ENCODE measurements around the gene DAPK2. TPM values are rescaled to one million over a fixed set of nuclear protein-coding genes. Genes with fewer than 3 reads are reported as not detected.

The DAPK2 gene
- total RNA-seq, 1 donor from 2014 or later = 23.0 TPM

GRCh38 chr15:63920504-63921175, 125.6 kb downstream of the DAPK2 start:
- intact Hi-C loops (cut with micrococcal nuclease) = no loop called here

GRCh38 chr15:63918901-63919348, 127.4 kb downstream of the DAPK2 start:
- intact Hi-C loops (cut with micrococcal nuclease) = no loop called here

GRCh38 chr15:63918317-63918672, 128.0 kb downstream of the DAPK2 start:
- intact Hi-C loops (cut with micrococcal nuclease) = no loop called here

- intact Hi-C loops (cut with micrococcal nuclease) = no loop called here
These were observed 128.5 kb downstream of the DAPK2 start for GRCh38 chr15:63917588-63918316.

GRCh38 chr15:63915873-63916771, 130.2 kb downstream of the DAPK2 start:
- intact Hi-C loops (cut with micrococcal nuclease) = no loop called here

GRCh38 chr15:63915209-63915872, 130.9 kb downstream of the DAPK2 start:
- intact Hi-C loops (cut with micrococcal nuclease) = no loop called here

GRCh38 chr15:63913786-63914315, 132.4 kb downstream of the DAPK2 start:
- intact Hi-C loops (cut with micrococcal nuclease) = no loop called here

- intact Hi-C loops (cut with micrococcal nuclease) = no loop called here
These were observed 132.9 kb downstream of the DAPK2 start for GRCh38 chr15:63913336-63913735.

GRCh38 chr15:63912061-63912615, 134.1 kb downstream of the DAPK2 start:
- intact Hi-C loops (cut with micrococcal nuclease) = no loop called here

GRCh38 chr15:63911160-63911559, 135.1 kb downstream of the DAPK2 start:
- intact Hi-C loops (cut with micrococcal nuclease) = no loop called here

- intact Hi-C loops (cut with micrococcal nuclease) = no loop called here
These were observed 136.4 kb downstream of the DAPK2 start for GRCh38 chr15:63909819-63910437.

- intact Hi-C loops (cut with micrococcal nuclease) = no loop called here
These were observed 137.3 kb downstream of the DAPK2 start for GRCh38 chr15:63908991-63909390.

GRCh38 chr15:63908281-63908680, 138.0 kb downstream of the DAPK2 start:
- intact Hi-C loops (cut with micrococcal nuclease) = no loop called here

GRCh38 chr15:63907521-63907920, 138.8 kb downstream of the DAPK2 start:
- intact Hi-C loops (cut with micrococcal nuclease) = no loop called here

- intact Hi-C loops (cut with micrococcal nuclease) = no loop called here
These were observed 140.1 kb downstream of the DAPK2 start for GRCh38 chr15:63906266-63906584.

- intact Hi-C loops (cut with micrococcal nuclease) = no loop called here
These were observed 140.6 kb downstream of the DAPK2 start for GRCh38 chr15:63905558-63906265.

- intact Hi-C loops (cut with micrococcal nuclease) = no loop called here
These were observed 141.2 kb downstream of the DAPK2 start for GRCh38 chr15:63905131-63905530.

GRCh38 chr15:63904042-63904441, 142.2 kb downstream of the DAPK2 start:
- intact Hi-C loops (cut with micrococcal nuclease) = no loop called here

GRCh38 chr15:63902671-63903035, 143.6 kb downstream of the DAPK2 start:
- intact Hi-C loops (cut with micrococcal nuclease) = no loop called here

Measured in T-helper 1 cell treated with Interleukin-12 subunit alpha and Interleukin-12 subunit beta and Interleukin-4 antibody, amounts not matched to agents 30 ng/mL and 1 ng/mL, for 36 hours (primary cell).